Naive thymus-derived CD4-positive, alpha-beta T cell (primary cell): ENCODE results near the gene IL4I1. TPM values are rescaled to one million over a fixed set of nuclear protein-coding genes. Genes with fewer than 3 reads are reported as not detected.
A peak's percentile ranks its signal among the peaks of the same experiment; 100 is the strongest.

Experiments
- ATAC-seq: fragments of 150-1000 bp; cut with Tn5 transposase; 2 replicates; pipeline ENCODE4 v1.10.0; 2021; ENCODE audit warnings: mild to moderate bottlenecking, moderate library complexity
- CTCF ChIA-PET: fragments of 350-600 bp; sonication (Branson Sonifier 250); formaldehyde crosslinking; loops from one replicate; lab custom pipeline; 2021; ENCODE audit warnings: antibody characterized with exemption; lab: Charles Lee
- POLR2A ChIA-PET: fragments of 350-600 bp; sonication (Branson Sonifier 250); formaldehyde crosslinking; loops from one replicate; lab custom pipeline; 2021; ENCODE audit warnings: antibody characterized with exemption, inconsistent platforms; lab: Charles Lee
- DNase-seq, 9 donors: peaks; one replicate each; pipeline versions ENCODE4 v3.0.0 to v3.0.0-alpha.2; 2020 to 2022; ENCODE audit warnings: mixed read lengths in 1 of 9
- H3K27ac ChIP-seq: one replicate; pipeline ENCODE4 v1.7.0; 2013; ENCODE audit warnings: mild to moderate bottlenecking, low read depth, low read length, moderate library complexity
- H3K27me3 ChIP-seq, 2 donors: one replicate each; pipeline ENCODE4 v1.7.0; 2013; ENCODE audit warnings: low read length in 2 of 2, mild to moderate bottlenecking in 2 of 2, moderate library complexity in 2 of 2; ENCODE audit not compliant: control insufficient read depth in 2 of 2, insufficient read depth in 2 of 2
- H3K36me3 ChIP-seq, 3 experiments: 1 replicate in 2 of 3; 2 replicates in 1 of 3; pipeline ENCODE4 v1.7.0; 2013; ENCODE audit warnings: low read length in 3 of 3, mild to moderate bottlenecking in 3 of 3, moderate library complexity in 1 of 3; ENCODE audit not compliant: insufficient read depth in 3 of 3, control insufficient read depth in 2 of 3
- H3K4me1 ChIP-seq, 2 donors: one replicate each; pipeline ENCODE4 v1.7.0; 2013; ENCODE audit warnings: low read length in 2 of 2, mild to moderate bottlenecking in 2 of 2, moderate library complexity in 1 of 2; ENCODE audit not compliant: control insufficient read depth in 2 of 2, insufficient read depth in 2 of 2
- H3K4me3 ChIP-seq: 2 replicates; pipeline ENCODE4 v1.7.0; 2013; ENCODE audit warnings: mild to moderate bottlenecking, low read length
- H3K9me3 ChIP-seq, 3 experiments: 1 replicate in 2 of 3; 2 replicates in 1 of 3; pipeline ENCODE4 v1.7.0; 2013; ENCODE audit warnings: low read length in 3 of 3; ENCODE audit not compliant: control insufficient read depth in 2 of 3
- H3K27ac Mint-ChIP-seq, 9 donors: one replicate each; pipeline ENCODE4 v1.8.0; 2020 to 2022; ENCODE audit warnings: mixed read lengths in 9 of 9, mild to moderate bottlenecking in 8 of 9, moderate library complexity in 5 of 9, inconsistent platforms in 2 of 9
- H3K27me3 Mint-ChIP-seq, 5 donors: one replicate each; pipeline ENCODE4 v1.8.0; 2021 to 2022; ENCODE audit warnings: mixed read lengths in 5 of 5, mild to moderate bottlenecking in 1 of 5
- H3K36me3 Mint-ChIP-seq, 5 donors: one replicate each; pipeline ENCODE4 v1.8.0; 2020 to 2022; ENCODE audit warnings: mixed read lengths in 5 of 5, mild to moderate bottlenecking in 3 of 5, inconsistent platforms in 1 of 5
- H3K4me1 Mint-ChIP-seq, 7 donors: one replicate each; pipeline ENCODE4 v1.8.0; 2020 to 2022; ENCODE audit warnings: mixed read lengths in 7 of 7, mild to moderate bottlenecking in 3 of 7, inconsistent platforms in 1 of 7
- H3K4me3 Mint-ChIP-seq, 10 donors: one replicate each; pipeline ENCODE4 v1.8.0; 2020 to 2022; ENCODE audit warnings: mild to moderate bottlenecking in 10 of 10, mixed read lengths in 10 of 10, moderate library complexity in 6 of 10, inconsistent platforms in 2 of 10
- H3K9me3 Mint-ChIP-seq, 11 donors: one replicate each; pipeline ENCODE4 v1.8.0; 2020 to 2022; ENCODE audit warnings: mixed read lengths in 11 of 11, mild to moderate bottlenecking in 4 of 11, inconsistent platforms in 1 of 11, moderate library complexity in 1 of 11
- intact Hi-C, 2 donors: fragments of 100-400 bp; cut with micrococcal nuclease; formaldehyde crosslinking; loops; one replicate each; pipeline ENCODE4 v1.15.1; 2023
- polyA plus RNA-seq, 2 donors: library from polyadenylated mRNA; unstranded; fragments of 300-500 nt; fragmentation: Illumina TruSeq; gene quantifications; one replicate each; pipeline ENCODE4 v1.2.3, GENCODE V29; 2021
- total RNA-seq, 6 experiments: library from RNA in 5 of 6; stranded (reverse) in 5 of 6; gene quantifications; 1 replicate in 5 of 6; 2 replicates in 1 of 6; pipeline ENCODE4 v1.2.3 and lab custom pipeline; 2021 to 2026

The IL4I1 gene
- total and polyA plus RNA-seq, 7 experiments from 2014 or later: 1.2 to 6.8 (median 1.9) TPM; not detected in 2

GRCh38 chr19:49862391-49863253, 34.1 kb downstream of the IL4I1 start:
- no peaks in the 10 kb centered on the region for H3K9me3 ChIP-seq
- H3K27ac ChIP-seq: no peak overlapping the region
- H3K4me3 Mint-ChIP-seq: no peak overlapping the region
- H3K4me1 Mint-ChIP-seq: peaks cover 20 to 42% (median 27%) of the 10 kb centered on the region in 7 donors
- peak overlapping the region in 2 of 9 donors; percentile 54 for H3K27ac Mint-ChIP-seq
- no peak for ATAC-seq
- peaks cover 0 to 24% (median 4%) of the 10 kb centered on the region in 5 donors for H3K36me3 Mint-ChIP-seq
- peaks cover 0 to 69% (median under 1%) of the 10 kb centered on the region in 3 experiments for H3K36me3 ChIP-seq
- CTCF ChIA-PET: interaction anchor here (0.8 kb wide), 1 partner anchor 1414 kb away, joined by 3 read pairs; no protein-coding TSS in a partner anchor
- no peak for DNase-seq
- peaks cover 11 to 12% of the 10 kb centered on the region in 2 donors for H3K4me1 ChIP-seq
- no peak overlapping the region for H3K4me3 ChIP-seq
- intact Hi-C loops: loop anchor here (10.0 kb wide), 2 partner anchors 122 to 528 kb away; partner anchors contain the start of gene CD37 (in 1 of the 2)
- H3K27me3 Mint-ChIP-seq: no peaks in the 10 kb centered on the region
- POLR2A ChIA-PET: interaction anchor here (1.6 to 3.4 kb wide), 2 partner anchors 12 to 14 kb away, joined by 6 to 18 read pairs; partner anchors contain the start of genes AKT1S1, PTOV1 and TBC1D17
- H3K9me3 Mint-ChIP-seq: peaks cover 0 to under 1% (median 0%) of the 10 kb centered on the region in 11 donors
- H3K27me3 ChIP-seq: no peaks in the 10 kb centered on the region

DNA sequence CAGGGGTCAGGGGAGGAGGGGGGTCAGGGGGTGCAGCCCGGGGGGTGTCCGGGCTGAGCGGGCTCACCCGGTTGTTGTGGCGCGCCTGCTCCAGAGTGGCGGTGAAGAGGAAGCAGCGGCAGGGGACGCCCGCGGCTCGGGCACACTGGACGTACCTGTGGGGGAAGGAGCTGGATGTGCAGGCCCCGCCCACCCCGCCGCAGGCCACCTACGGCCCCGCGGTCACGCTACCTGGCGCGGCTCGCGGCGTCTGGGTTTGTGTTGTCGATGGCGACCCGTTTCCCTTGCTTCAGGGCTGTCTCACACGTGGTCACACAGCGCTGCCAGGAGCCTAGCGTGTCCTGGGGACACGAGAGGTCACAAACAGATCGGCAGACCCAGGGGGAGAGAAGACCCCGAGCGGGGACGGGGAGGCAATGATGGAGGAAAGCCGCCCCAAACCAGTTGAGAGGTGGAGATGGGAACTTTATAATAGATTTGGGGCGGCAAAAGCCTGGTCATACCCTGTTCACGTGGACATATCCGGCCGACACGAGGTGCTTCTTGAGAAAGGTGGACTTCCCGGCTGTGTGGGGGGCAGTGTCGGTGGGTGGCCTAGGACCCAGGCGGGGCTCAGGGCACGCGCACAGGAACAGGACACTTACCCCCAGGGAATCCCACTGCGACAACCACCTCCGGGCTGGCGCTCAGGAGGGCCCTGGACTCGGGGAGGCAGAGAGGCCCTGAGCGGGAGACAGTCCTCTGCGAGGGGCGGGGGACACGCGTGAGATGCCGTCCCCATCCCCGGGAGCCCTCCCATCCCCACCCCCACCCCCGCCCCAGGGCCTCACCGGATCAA, 34.9 kb downstream of the IL4I1 start:
- H3K27ac ChIP-seq: no peak overlapping the region
- Mint-ChIP-seq H3K36me3 (peaks cover 0 to 21% (median 4%) of the 10 kb centered on the region in 5 donors), H3K4me3 (peak overlapping the region in 1 of 10 donors; percentile 38), H3K27me3 (no peaks in the 10 kb centered on the region), H3K27ac (no peak overlapping the region), H3K9me3 (no peaks in the 10 kb centered on the region), H3K4me1 (peaks cover 18 to 34% (median 23%) of the 10 kb centered on the region in 7 donors)
- peaks cover 0 to 78% (median 3%) of the 10 kb centered on the region in 3 experiments for H3K36me3 ChIP-seq
- POLR2A ChIA-PET: interaction anchor here (1.2 to 1.8 kb wide), 2 partner anchors 8 to 11 kb away, joined by 3 to 5 read pairs; partner anchors contain the start of gene PTOV1
- DNase-seq: no peak
- CTCF ChIA-PET: no interaction called here
- ATAC-seq: no peak
- no peaks in the 10 kb centered on the region for H3K27me3 ChIP-seq
- intact Hi-C loops: loop anchor here (10.0 kb wide), 2 partner anchors 123 to 527 kb away; partner anchors contain the start of gene CD37 (in 1 of the 2)
- peaks cover 11% of the 10 kb centered on the region in 2 donors for H3K4me1 ChIP-seq
- no peaks in the 10 kb centered on the region for H3K9me3 ChIP-seq
- no peak overlapping the region for H3K4me3 ChIP-seq

DNA sequence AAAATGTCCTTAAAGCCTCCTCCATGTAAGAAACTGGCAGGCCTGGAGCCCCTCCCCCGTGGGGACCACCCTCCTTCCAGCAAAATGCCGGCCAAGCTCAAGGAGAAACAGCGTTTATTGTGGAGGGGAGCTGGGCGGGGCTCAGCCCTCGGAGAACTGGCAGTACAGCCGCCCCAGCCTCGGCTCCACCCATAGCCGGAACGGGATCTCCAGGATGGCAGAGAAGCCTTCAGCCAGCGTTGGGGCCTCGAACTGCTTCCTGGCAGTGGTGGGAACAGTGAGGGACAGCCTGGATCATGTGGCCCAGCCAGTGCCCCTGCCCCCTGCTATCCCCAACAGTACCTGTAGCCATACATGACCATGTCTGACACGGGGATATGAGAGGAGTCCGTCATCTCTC, 35.6 kb downstream of the IL4I1 start:
- POLR2A ChIA-PET: interaction anchor here (0.8 to 1.8 kb wide), 4 partner anchors 8 to 265 kb away, joined by 3 to 5 read pairs (median 4); partner anchors contain the start of gene PTOV1

GRCh38 chr19:49860336-49861102, 36.2 kb downstream of the IL4I1 start:
- POLR2A ChIA-PET: interaction anchor here (0.8 to 1.8 kb wide), 4 partner anchors 9 to 265 kb away, joined by 3 to 5 read pairs (median 4); partner anchors contain the start of gene PTOV1
- Histone ChIP-seq H3K27ac (no peak overlapping the region), H3K9me3 (no peaks in the 10 kb centered on the region), H3K36me3 (peaks cover 0 to 90% (median 3%) of the 10 kb centered on the region in 3 experiments), H3K4me3 (no peak overlapping the region), H3K4me1 (peaks cover 0 to 4% of the 10 kb centered on the region in 2 donors), H3K27me3 (no peaks in the 10 kb centered on the region)
- Mint-ChIP-seq H3K4me1 (peaks cover 6 to 21% (median 14%) of the 10 kb centered on the region in 7 donors), H3K9me3 (peaks cover 0 to under 1% (median 0%) of the 10 kb centered on the region in 11 donors), H3K36me3 (peaks cover 0 to 19% (median 4%) of the 10 kb centered on the region in 5 donors), H3K27ac (peak overlapping the region in 2 of 9 donors; percentile 18 to 59), H3K27me3 (no peaks in the 10 kb centered on the region), H3K4me3 (peak overlapping the region in 1 of 10 donors; percentile 12)
- DNase-seq (no peak), ATAC-seq (peak; percentile 5)
- CTCF ChIA-PET: no interaction called here
- intact Hi-C loops: loop anchor here (10.0 kb wide), 2 partner anchors 124 to 526 kb away; partner anchors contain the start of gene CD37 (in 1 of the 2)

More for the DNA sequence above, 35.6 kb downstream of the IL4I1 start:
- Histone ChIP-seq H3K4me3 (no peak overlapping the region), H3K27ac (no peak overlapping the region), H3K4me1 (peaks cover 5% of the 10 kb centered on the region in 2 donors), H3K9me3 (no peaks in the 10 kb centered on the region), H3K36me3 (peaks cover 0 to 84% (median 3%) of the 10 kb centered on the region in 3 experiments), H3K27me3 (no peaks in the 10 kb centered on the region)
- peaks cover 0 to 18% (median 4%) of the 10 kb centered on the region in 5 donors for H3K36me3 Mint-ChIP-seq
- H3K27ac Mint-ChIP-seq: peak overlapping the region in 1 of 9 donors; percentile 18
- no peaks in the 10 kb centered on the region for H3K27me3 Mint-ChIP-seq
- intact Hi-C loops: loop anchor here (10.0 kb wide), 2 partner anchors 124 to 526 kb away; partner anchors contain the start of gene CD37 (in 1 of the 2)
- H3K9me3 Mint-ChIP-seq: no peaks in the 10 kb centered on the region
- DNase-seq: no peak
- H3K4me3 Mint-ChIP-seq: no peak overlapping the region
- CTCF ChIA-PET: no interaction called here
- ATAC-seq: no peak
- H3K4me1 Mint-ChIP-seq: peaks cover 12 to 27% (median 20%) of the 10 kb centered on the region in 7 donors

GRCh38 chr19:49859682-49860335, 36.9 kb downstream of the IL4I1 start:
- Histone ChIP-seq H3K9me3 (no peaks in the 10 kb centered on the region), H3K27ac (no peak overlapping the region), H3K4me3 (no peak overlapping the region), H3K36me3 (peaks cover 0 to 94% (median 3%) of the 10 kb centered on the region in 3 experiments), H3K27me3 (no peaks in the 10 kb centered on the region), H3K4me1 (no peaks in the 10 kb centered on the region)
- intact Hi-C loops: loop anchor here (10.0 kb wide), 2 partner anchors 125 to 525 kb away; partner anchors contain the start of gene CD37 (in 1 of the 2)
- Mint-ChIP-seq H3K4me3 (no peak overlapping the region), H3K27me3 (no peaks in the 10 kb centered on the region), H3K9me3 (peaks cover 0 to 1% (median 0%) of the 10 kb centered on the region in 11 donors), H3K4me1 (peaks cover 0 to 15% (median 7%) of the 10 kb centered on the region in 7 donors), H3K27ac (no peak overlapping the region), H3K36me3 (peaks cover 0 to 21% (median 4%) of the 10 kb centered on the region in 5 donors)
- DNase-seq: no peak
- ATAC-seq: peak; percentile 6
- ChIA-PET CTCF (interaction anchor here (0.7 kb wide), 1 partner anchor 88 kb away, joined by 6 read pairs; no protein-coding TSS in a partner anchor), POLR2A (interaction anchor here (0.8 to 1.7 kb wide), 5 partner anchors 8 to 264 kb away, joined by 4 to 5 read pairs (median 4); partner anchors contain the start of genes PNKP and PTOV1)
